ENCODE measurements around the gene PTPRO.

GRCh38 chr12:15546102-15546701, 223.9 kb downstream of the PTPRO start:
- no peak for TF ChIP-seq POLR2A (IDR thresholded peaks at IDR 0.05; ENCODE audit: low read depth, low read length)
- TF ChIP-seq POLR2AphosphoS5 (IDR thresholded peaks at IDR 0.05; ENCODE audit: low read depth, low read length), result no peak
- no peak for TF ChIP-seq TAF1 (IDR thresholded peaks at IDR 0.05; ENCODE audit: borderline replicate concordance, low read depth, low read length)
